HFF-Myc (cell line): Measurements from ENCODE around the gene TNRC6C.

Source experiments
- DNase-seq: peaks from one replicate; pipeline ENCODE4 v3.0.0-alpha.2; 2011; ENCODE audit warnings: low read depth; ENCODE audit errors: extremely low read depth
- H3K4me3 ChIP-seq: replicated peaks from 2 replicates; pipeline ENCODE4 v1.5.1; 2011; ENCODE audit warnings: low read depth, mild to moderate bottlenecking, control low read depth, low read length
- CTCF ChIP-seq: IDR thresholded peaks from 2 replicates; pipeline ENCODE4 v1.5.1; 2012; ENCODE audit warnings: mild to moderate bottlenecking, low read depth, low read length, control low read depth; ENCODE audit errors: missing control alignments

Gene TNRC6C

GRCh38 chr17:77952368-77952767 lies 6.1 kb upstream of the TNRC6C start:
- no peak overlapping the region for H3K4me3 ChIP-seq
- DNase-seq, result no peak

GRCh38 chr17:77957235-77957856 lies 1.2 kb upstream of the TNRC6C start:
- H3K4me3 ChIP-seq, result peak overlapping the region; percentile 59

More at GRCh38 chr17:77952368-77952767, 6.1 kb upstream of the TNRC6C start:
- no peak for TF ChIP-seq CTCF

GRCh38 chr17:77958716-77959125 lies 218 bp downstream of the TNRC6C start:
- H3K4me3 ChIP-seq, result peak overlapping the region; percentile 59
- TF ChIP-seq CTCF, result no peak
- no peak for DNase-seq

More at GRCh38 chr17:77957235-77957856, 1.2 kb upstream of the TNRC6C start:
- no peak for TF ChIP-seq CTCF
- no peak for DNase-seq

- no peak for DNase-seq
- H3K4me3 ChIP-seq, result peak overlapping the region; percentile 69
- TF ChIP-seq CTCF, result no peak
Measured at GRCh38 chr17:77959126-77959925, 823 bp downstream of the TNRC6C start.

GRCh38 chr17:77959926-77960521 lies 1.5 kb downstream of the TNRC6C start:
- no peak for TF ChIP-seq CTCF
- no peak for DNase-seq
- H3K4me3 ChIP-seq, result peak overlapping the region; percentile 69

GRCh38 chr17:77961741-77962140 lies 3.2 kb downstream of the TNRC6C start:
- no peak for DNase-seq
- TF ChIP-seq CTCF, result no peak
- no peak overlapping the region for H3K4me3 ChIP-seq
